Renal cortical epithelial cell (primary cell): ENCODE results near the gene ZFP30. TPM values are rescaled to one million over a fixed set of nuclear protein-coding genes. Genes with fewer than 3 reads are reported as not detected.

Experiments
- DNase-seq: peaks from one replicate; pipeline ENCODE4 v3.0.0-alpha.2; 2011; ENCODE audit warnings: low read depth
- total RNA-seq: library from RNA; depleted of rRNA; stranded (reverse); fragments of >200 nt; gene quantifications from 2 replicates; pipeline ENCODE4 v1.2.3, GENCODE V29; 2014

Gene ZFP30
- total RNA-seq, 1 donor from 2014 or later, result 24.7 TPM

DNA sequence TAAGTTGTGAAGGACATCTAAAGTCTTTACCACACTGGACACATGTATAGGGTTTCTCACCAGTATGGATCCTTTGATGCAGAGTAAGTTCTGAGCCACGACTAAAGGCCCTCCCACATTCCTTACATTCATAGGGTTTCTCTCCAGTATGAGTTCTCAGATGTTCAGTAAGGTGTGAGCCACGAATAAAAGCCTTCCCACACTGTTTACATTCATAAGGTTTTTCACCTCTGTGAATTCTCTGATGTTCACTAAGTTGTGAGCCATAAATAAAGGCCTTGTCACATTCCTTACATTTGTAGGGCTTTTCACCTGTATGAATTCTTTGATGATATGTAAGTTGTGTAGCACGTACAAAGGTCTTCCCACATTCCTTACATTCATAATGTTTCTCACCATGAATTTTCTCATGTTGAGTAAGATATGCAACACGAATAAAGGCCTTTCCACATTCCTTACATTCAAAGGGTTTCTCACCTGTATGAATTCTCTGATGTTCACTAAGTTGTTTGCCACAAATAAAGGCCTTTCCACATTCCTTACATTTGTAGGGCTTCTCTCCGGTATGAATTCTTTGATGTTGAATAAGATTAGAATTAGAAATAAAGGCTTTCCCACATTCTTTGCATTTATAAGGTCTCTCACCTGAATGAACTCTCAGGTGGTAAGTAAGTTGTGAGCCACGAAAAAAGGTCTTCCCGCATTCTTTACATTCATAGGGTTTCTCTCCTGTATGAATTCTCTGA lies 90.5 kb downstream of the ZFP30 start:
- no peak for DNase-seq

Other genes starting within 250 kb of the ZFP30 start
- 4.7 and 9.7 TPM in 2 replicates for gene ZNF569, start 188.0 kb downstream of the ZFP30 start, total RNA-seq
- 5.2 and 17.1 TPM in 2 replicates for gene ZNF570, start 186.1 kb downstream of the ZFP30 start, total RNA-seq
- 3.0 and 6.8 TPM in 2 replicates for gene ZNF793, start 148.5 kb downstream of the ZFP30 start, total RNA-seq
- 1.9 and 11.6 TPM in 2 replicates for gene ZNF571, start 60.7 kb downstream of the ZFP30 start, total RNA-seq
- gene ZNF540, start 60.6 kb downstream of the ZFP30 start, total RNA-seq, result 0.45 and 3.8 TPM in 2 replicates
- gene ZNF607, start 64.3 kb upstream of the ZFP30 start, total RNA-seq, result 3.0 and 11.4 TPM in 2 replicates
- 3.5 and 9.7 TPM in 2 replicates for gene ZNF573, start 124.1 kb upstream of the ZFP30 start, total RNA-seq